Measurements from ENCODE around the gene MTX1. TPM values are rescaled to one million over a fixed set of nuclear protein-coding genes. Genes with fewer than 3 reads are reported as not detected.
"Not testable (repeated sequence)": the region's sequence is repeated elsewhere in the genome, so short reads cannot be mapped to it uniquely, and the experiment has no call there.

The MTX1 gene
- total RNA-seq, 1 donor = 38.0 TPM

DNA sequence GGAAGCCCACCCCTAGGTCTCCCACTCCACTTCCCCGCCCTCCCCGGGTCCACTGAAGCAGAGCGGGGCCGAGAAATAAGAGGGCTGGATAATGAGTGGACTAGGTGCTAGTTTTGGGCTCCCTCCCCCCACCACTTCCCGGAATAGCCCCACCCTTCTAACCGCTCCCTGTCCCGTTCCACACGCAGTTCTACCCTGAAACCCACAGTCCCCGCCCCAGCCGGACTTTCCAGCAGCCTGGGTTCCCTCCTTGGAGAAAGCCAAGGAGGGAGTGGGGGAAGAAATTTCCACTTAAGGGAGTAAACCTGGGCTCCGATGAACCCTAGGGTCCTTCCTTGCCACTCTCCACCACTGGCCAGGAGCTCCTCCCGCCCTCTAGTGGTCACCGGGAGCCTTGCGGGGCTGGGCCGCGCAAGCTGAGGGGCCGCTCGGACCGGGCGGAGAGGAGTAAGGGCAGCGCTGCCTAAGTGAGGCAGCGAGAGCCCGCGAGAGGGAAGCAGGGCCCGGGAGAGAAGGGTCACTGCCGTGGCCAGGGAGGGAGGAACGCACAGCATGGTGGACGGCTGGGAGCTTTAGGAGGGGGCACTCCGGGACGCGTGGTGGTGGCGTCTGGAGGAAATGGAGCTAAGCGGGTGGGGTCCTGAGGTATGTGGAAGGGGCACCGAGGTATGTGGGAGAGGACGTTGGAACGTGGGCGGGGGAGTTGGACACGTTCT lies 15.1 kb upstream of the MTX1 start:
- TF ChIP-seq, protein P1, sequence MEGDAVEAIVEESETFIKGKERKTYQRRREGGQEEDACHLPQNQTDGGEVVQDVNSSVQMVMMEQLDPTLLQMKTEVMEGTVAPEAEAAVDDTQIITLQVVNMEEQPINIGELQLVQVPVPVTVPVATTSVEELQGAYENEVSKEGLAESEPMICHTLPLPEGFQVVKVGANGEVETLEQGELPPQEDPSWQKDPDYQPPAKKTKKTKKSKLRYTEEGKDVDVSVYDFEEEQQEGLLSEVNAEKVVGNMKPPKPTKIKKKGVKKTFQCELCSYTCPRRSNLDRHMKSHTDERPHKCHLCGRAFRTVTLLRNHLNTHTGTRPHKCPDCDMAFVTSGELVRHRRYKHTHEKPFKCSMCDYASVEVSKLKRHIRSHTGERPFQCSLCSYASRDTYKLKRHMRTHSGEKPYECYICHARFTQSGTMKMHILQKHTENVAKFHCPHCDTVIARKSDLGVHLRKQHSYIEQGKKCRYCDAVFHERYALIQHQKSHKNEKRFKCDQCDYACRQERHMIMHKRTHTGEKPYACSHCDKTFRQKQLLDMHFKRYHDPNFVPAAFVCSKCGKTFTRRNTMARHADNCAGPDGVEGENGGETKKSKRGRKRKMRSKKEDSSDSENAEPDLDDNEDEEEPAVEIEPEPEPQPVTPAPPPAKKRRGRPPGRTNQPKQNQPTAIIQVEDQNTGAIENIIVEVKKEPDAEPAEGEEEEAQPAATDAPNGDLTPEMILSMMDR (IDR thresholded peaks at IDR 0.05; ENCODE audit: insufficient read depth, low read depth, low read length) = peak; percentile 100
- peak overlapping the region; percentile 68 for H3K4me3 ChIP-seq (ENCODE audit: low read depth, low read length)
- peak; percentile 93 for DNase-seq (ENCODE audit: low read depth)

DNA sequence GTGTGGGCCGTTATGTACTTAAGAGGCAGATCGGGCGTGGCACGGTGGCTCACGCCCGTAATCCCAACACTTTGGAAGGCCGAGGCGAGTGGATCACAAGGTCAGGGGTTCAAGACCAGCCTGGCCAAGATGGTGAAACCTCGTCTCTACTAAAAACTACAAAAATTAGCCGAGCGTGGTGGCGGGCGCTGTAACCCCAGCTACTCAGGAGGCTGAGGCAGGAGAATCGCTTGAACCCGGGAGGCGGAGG lies 14.6 kb upstream of the MTX1 start:
- DNase-seq (ENCODE audit: low read depth) = not testable (repeated sequence)
- H3K4me3 ChIP-seq (ENCODE audit: low read depth, low read length) = peak overlapping the region; percentile 68

DNA sequence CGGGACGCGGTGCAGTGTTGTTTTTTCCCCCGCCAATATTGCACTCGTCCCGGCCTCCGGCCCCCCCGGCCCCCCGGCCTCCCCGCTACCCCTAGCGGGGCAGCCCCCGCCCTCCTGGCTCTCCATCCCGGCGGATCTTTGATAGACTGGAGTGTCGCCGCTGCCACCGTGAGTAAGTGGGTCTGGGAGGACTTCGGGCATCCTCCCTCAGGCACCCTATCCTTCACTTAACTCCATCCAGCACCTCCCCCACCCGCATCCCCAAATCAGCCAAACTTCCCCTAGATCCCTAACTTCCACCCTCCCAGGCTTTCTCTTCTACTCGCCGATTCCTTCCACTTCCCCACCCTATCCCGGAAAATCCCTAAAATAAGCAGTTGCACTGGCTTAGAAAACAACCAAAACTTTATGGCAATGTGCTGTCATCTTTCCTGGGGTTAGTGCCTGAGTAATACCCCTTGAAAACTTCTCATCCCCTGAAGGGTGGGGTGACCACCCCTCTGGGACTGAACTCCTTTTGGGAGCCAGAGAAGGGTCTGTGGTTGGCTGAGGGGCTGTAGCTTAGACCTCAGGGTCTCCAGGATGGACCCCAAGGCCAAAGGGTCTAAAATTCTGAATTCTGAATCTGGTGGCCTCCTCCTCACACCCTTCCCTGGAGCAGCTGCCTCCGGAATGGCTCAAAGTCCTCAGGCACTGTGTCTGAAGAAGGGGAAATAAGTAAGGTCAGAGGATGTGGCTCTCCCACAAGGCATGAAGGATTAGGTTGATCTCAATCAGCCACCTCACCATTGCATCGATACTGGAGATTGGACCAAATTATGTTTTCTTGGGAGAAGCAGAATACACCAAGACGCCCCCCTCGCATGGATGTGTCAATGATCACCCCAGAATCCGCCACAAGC lies 13.0 kb upstream of the MTX1 start:
- H3K4me3 ChIP-seq (ENCODE audit: low read depth, low read length) = peak overlapping the region; percentile 68
- DNase-seq (ENCODE audit: low read depth) = no peak
- TF ChIP-seq, protein P1 (IDR thresholded peaks at IDR 0.05; ENCODE audit: insufficient read depth, low read depth, low read length) = no peak

DNA sequence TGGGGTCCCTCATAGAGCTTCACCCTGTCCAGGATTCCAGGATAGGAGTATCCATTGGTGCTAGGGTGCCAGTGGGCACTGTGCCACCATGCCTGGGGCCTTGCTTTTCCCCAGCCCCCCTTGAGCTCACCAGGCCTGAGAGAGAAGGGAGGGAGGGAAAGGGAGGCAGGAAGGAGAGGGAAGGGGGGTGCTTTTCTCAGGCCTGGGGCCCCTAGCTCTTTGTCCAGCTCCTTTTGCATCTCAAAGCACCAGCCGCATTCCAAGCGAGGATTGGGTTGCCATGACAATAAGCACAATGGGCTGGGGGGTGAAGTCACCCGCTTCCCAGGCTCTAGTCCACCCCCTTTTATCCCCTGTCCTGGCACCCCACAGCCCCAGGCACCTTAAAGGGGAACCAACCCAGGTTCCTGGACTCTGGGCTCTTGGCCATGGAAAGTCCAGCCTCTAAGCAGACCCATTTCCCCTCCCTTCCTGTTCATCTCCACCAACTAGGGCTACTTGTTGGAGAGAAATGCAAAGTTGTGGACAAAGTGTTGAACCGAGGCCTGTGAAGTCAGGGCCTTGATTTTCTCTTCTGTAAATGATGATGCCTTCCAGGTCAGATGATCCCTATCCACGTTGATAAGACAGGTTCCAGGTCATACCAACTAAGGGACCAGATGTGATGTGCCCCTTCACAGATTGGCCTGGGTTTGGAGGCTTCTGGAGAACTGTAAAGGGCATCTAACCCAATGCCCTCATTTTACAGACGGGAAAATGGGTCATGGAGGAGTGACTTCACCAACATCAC lies 12.2 kb upstream of the MTX1 start:
- no peak overlapping the region for H3K4me3 ChIP-seq (ENCODE audit: low read depth, low read length)
- TF ChIP-seq, protein P1 (IDR thresholded peaks at IDR 0.05; ENCODE audit: insufficient read depth, low read depth, low read length) = no peak
- no peak for DNase-seq (ENCODE audit: low read depth)

DNA sequence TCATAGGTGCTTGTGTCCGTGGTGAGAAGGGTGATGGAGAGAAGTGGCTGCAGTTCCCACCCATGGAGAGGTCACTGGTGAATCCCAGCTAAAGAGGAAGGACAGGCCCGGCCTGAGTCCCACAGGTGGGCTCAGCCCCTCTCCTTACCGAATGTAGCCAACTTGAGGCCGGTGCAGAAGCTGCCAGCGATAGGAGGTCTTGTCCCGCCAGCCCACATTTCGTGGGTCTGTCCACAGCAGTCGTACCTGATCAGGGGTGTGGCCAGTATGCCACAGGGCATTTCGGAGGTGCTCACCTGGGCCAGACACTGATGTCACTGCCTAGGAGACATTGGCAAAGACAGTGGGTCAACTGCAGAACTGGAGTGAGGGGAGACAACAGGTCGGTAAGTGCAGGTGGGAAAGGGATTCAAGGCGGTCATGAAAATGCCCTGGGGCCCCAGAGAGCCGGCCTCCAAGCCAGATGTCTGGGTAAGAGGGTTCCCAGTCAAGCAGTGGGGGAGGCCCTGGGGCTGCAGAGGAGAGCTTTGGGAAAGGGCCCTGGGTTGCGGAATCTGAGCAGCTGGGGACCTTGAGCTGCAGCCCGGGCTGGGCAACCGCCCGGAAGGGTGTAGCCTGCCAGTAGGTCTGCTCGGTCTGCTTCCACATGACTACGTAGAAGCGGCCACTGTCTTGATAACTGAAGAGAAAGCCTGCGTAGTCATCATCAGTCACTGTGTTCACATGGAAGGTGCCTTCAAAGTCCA lies 11.4 kb upstream of the MTX1 start:
- TF ChIP-seq, protein P1 (IDR thresholded peaks at IDR 0.05; ENCODE audit: insufficient read depth, low read depth, low read length) = no peak
- no peak for DNase-seq (ENCODE audit: low read depth)

DNA sequence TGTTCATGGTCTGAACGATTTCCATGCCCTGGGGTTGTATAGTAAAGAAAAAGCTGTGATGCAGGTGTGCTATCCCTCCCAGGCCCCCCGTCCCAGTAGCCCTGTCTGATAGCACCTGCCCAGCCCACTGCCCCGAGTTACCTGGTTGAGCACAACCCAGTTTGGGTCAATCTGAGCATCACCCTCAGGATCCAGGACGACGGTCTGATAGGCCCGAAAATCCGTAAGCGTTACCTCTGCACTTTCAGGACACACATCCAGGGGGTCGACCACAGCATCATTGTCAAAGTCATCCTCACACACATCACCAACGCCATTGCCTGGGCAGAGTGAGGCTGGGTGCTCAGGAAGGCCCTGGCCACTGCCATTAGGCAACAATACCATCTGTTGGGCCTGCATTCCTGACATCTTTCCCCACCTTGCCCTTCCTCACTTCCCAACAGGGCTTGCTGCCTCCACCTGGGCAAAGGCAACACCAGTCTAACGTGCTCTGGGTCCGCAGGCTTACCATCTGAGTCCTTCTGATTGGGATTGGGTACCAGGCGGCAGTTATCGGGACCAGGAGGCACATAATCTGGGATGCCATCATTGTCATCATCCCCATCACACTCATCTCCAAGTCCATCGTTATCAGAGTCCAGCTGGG lies 10.5 kb upstream of the MTX1 start:
- TF ChIP-seq, protein P1 (IDR thresholded peaks at IDR 0.05; ENCODE audit: insufficient read depth, low read depth, low read length) = no peak
- DNase-seq (ENCODE audit: low read depth) = no peak
- no peak overlapping the region for H3K4me3 ChIP-seq (ENCODE audit: low read depth, low read length)

More for the DNA sequence above, 11.4 kb upstream of the MTX1 start:
- no peak overlapping the region for H3K4me3 ChIP-seq (ENCODE audit: low read depth, low read length)

Measured in fibroblast of villous mesenchyme (primary cell).